NK-92 (cell line): ENCODE data around the gene DMD.
"Not testable (repeated sequence)": the region's sequence is repeated elsewhere in the genome, so short reads cannot be mapped to it uniquely, and the experiment has no call there.

Experiments used
- DNase-seq: peaks from one replicate; lab custom pipeline; 2025; ENCODE audit not compliant: unreplicated experiment; lab: John Stamatoyannopoulos, UW

The DMD gene

DNA sequence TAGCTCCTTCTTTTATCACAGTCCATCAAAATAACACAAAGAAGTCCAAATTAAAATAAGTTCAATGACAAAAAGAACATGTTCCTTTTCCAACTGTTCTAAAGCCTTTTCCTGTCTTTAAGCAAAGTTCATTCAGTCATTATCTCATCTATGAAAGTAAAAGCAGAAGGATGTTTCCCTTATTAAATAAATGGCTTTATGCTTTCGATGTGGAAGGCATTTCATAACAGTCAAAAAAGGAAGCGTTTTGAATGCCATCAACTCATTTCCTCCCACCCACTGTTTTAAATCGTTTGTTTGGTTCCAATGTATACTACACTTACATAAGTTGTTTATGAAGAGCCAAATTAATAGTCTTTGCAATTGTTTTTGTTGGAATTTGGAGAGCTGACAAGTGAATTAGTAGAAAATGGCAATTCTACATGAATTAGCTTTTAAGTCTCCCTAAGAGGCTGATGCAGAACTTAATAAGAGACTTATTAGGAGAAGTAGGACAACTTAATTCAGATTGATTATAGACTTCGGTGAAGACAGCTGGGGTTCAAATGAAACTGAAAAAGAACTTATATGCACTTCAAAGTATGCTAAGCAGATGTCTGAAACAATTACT lies 1746.9 kb downstream of the DMD start:
- DNase-seq, result no peak

DNA sequence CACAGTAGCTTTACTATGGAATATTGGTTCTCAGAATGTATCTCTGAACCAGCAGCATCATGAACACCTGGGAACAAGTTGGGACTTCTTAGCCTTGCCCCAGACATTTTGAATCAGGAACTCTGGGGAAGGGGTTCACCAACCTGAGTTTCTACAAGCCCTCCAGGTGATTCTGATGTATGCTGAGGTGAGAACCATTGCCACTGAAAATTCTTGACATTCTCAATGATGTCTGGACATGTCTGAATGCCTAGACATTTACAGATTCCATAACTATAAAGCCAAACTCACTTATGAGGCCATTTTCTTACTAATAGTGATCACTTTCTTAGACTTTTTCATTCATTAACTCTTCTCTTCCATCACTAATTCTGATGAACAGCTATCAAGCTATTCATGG lies 1750.1 kb downstream of the DMD start:
- DNase-seq, result no peak

DNA sequence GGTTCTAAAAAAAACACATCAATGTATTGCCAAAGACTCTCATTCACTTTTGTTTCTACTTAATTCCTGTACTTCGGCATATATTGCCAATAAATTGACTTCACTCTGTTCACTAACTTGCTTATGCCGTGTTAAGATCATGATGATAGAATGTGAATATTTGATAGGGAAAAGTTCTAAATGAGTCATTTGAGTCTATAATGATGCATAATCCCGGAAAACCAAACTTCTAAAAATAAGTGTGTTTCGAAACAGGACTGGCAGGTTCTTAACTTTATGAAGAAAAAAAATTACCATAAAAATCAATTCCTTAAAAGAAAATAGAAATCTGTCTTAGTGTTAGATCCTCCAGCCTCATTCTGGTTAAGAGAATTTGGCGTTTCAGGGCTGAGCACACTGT lies 1752.0 kb downstream of the DMD start:
- no peak for DNase-seq

DNA sequence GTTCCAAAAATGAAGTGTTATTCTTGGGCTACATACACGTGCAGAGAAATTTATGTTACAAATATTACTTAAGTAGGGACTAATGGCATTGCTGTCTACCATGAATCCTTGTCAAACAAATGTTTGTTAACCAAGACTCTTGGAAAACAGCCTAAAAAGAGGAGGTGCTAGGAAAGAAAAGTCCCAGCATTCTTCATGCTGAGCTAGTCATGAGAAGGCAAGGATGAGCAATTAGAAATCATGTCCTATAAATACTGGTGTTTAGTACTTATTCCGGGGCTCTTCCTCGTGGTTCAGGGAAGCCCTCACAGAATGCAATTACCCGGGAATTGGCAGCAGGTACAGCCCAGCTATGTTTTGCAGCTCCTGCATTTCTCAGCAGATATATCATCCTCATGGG lies 1761.4 kb downstream of the DMD start:
- DNase-seq, result no peak

DNA sequence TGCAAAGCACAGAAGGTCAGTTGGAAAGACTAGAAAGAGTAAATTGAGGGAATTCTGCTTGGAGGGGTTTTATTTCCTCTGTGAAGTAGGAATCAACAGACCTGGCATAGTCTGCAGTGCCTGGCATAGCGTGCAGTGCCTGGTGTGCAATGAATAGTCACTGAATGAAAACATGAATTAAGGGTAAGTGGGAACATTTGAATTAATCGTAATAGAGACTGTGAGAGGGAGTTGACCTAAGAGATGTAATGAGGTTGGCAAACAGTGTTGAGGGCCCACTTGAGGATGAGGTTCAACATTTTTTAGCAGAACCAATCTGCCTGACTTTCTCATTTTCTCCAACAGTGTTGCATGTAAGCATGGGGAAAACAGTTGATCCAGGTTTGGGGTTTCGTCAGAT lies 1762.3 kb downstream of the DMD start:
- DNase-seq, result no peak

DNA sequence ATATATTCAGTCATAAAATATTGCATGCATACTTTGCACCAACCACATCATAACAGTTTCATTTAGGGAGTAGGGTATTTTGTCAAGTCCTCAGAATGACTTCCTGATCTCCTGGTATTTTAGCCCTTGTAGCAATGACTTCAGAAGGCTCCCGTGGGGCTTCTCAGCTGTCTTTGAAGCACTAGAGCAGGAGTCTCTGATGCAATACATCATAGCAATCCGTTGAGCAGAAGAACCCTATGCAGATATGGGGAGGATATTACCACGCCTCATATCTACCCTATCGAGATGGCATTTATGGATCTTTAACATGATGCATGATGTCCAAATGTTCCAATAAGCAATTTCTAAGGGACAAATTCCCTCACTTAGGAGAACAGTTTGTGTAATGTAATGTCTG lies 1765.8 kb downstream of the DMD start:
- DNase-seq, result no peak

DNA sequence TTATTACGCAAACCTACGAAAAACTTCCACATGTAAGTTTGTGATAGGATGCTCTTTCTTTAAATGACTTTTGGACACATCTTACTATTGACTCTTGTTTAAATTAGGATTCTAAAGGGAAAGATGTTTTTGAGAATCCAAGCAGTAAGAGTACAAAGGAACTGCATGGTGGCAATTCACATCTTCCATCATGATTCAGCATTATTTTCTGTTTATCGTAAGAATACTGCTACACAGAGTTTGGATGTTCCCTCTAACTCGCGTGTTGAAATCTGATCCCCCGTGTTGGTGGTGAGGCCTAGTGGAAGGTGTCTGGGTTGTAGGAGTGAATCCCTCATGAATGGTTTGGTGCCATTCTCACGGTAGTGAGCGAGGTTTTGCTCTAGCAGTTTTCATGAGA lies 1767.7 kb downstream of the DMD start:
- DNase-seq, result no peak

DNA sequence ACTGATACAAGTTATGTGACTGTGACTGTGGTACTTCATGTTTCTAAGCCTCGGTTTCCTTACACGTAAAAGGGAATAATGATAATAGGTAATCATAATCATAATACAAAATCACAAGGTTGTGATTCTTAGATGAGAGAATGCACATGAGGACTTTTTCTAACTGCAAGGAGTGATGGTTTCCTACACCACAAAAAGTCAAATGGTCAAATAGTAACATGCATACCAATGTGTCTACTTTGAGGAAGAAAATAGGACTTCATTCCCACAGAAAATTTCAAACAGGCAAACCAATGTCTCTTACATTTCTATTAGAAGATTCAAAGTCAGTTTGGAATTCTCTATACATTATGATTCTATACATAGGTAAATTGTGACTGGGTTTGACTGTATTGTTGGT lies 1770.8 kb downstream of the DMD start:
- DNase-seq, result no peak

DNA sequence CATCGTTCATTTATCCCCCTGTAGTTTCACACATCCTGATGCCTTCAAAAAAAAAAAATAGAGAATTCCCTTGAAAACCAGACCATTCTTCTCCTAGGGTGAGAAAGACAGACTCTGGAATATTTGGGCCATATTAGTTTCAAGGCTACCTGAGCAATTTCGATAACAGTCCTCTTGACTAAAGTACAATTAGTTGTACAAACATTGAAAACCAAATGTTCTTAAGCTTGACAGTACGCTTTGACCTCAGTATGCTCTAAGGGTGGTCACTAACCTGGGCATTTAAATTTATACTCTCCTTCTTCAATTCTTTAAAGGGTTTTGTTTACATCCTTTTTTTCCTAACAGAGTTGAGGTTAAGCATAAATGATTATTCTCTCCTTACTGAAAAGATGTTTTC lies 1774.9 kb downstream of the DMD start:
- no peak for DNase-seq

DNA sequence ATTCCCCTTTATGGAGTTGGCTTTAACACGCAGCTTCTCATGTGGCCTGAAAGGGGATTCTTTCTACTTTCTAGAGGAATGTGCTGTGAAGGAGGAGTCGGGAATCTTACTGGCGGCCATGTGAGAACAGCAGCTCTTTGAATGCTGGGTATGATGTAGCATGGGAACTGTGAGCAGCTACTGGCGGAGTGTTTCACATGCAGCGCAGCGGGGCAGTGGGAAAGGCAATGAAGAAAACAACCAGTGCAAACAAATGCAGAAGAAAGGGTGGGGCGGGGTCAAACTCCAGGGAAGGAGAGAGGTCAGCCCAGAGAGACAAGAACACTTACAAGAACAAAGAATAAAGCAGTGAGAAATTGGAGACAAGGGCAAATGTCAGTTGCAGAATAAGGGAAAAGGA lies 1775.8 kb downstream of the DMD start:
- no peak for DNase-seq

DNA sequence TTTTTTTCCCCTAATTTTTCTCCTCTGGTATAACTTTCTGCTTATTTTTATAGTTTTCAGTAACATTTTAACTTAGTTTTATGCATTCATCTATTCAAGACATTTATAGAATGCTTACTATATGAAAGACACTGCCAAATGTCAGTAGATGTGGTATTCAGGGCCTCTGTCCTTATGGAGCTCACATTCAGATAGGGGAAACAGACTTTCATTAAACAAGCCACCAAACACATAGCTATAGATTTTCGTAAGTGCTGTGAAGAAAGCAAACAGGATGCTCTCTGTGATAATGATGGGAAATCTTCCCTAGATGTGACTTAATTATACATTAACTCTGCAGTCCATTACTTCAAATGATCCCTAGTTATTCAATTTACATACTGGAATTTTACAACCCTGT lies 1777.5 kb downstream of the DMD start:
- DNase-seq, result no peak

DNA sequence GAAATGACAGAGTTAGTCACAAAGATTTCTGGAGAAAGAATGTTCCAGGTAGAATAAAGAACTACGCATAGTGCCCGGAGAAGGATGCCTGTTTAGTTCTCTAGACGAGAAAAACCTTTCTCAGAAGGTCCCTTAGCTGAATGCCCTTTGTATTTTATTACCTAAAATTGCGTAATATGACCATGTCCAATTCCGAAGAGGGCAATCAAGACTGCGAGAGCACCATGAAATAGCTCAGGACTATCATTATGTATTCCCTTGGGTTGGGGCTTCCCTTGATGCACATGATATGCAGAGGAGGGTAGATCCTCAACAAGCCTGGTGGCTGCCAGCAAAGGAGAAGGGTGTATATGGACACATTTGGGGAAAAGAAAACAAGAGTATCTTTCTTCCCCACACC lies 1781.4 kb downstream of the DMD start:
- DNase-seq, result no peak

DNA sequence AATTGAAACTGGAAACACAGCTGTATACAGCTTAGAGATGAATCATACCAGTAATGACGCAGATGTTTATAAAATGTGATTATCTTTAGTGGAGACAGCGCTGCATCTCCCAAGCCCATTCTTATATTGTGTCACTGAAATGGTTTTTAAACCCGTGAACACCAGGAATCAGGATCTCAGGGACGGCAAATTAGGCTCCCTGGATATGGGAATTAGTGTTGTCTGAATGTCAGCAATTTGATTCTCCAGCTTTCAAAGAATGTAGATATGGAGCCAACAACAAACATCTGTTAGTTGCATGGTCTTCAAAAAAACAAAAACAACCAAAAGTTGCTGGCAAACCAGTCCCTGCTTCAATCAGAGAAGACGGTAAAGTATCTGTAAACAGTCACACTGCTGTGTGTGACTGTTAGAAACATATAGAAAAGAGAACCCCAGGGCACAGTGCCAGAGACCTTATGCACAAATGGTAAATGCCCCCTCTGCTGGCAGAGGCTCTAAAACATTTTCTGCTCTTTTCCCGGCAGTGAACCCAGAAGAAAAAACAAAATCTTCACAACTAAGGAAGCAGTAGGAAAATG lies 1787.7 kb downstream of the DMD start:
- no peak for DNase-seq

DNA sequence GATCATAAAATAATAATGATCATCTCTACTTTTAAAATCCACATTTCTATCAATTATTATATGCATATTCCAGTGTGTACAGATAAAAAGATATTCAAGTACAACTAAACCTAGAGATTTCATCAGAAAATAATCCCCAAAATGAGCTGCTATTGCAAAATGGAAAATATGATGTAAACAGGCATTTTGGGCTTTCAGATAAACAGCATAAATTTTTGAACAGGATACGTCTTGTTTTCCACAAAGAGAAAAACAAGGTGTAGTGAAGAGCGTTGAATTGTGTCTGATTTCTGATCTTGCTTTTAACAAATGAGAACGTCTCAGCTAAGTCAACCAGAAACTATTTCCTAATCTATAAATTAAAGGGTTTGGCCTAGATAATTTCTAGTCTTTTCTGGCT lies 1789.9 kb downstream of the DMD start:
- DNase-seq, result no peak

DNA sequence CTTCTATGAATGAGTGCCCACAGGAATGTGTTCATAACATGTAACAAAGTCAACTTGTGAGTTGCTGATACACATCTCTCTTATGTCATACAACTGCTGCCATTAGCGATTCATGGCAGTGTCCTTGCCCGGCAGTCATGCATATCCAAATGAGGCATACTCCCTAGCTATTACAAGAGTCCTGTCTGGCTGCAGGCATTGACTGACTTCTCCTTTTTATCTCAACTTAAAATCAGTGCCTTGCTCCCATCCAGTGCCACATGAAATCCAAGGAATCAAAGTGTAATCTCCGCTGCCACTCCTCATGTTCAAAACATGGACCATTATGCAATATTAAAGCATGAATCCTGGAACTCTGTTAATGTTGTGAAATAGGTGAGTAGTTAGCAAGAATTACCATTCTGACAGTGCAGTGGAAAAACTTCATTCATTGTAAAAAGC lies 1790.6 kb downstream of the DMD start:
- no peak for DNase-seq

DNA sequence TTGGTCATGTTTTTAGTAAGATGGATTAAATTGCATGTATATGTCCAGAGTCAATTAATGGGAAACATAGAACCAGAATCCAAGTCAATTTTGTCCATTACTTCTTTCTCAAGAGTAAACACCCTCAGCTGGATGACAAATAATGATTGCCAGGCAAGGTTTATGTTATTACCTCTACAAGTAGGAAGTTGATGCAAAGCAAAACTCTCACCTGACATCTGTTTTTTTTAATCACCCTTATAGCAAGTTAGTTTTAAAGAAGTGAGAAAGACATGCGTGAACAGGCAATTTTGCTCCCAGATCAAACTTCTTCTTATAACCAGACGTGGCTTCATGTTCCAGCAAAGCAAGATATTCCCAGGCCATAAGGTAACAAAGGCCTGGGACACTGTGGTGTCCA lies 1791.0 kb downstream of the DMD start:
- no peak for DNase-seq

DNA sequence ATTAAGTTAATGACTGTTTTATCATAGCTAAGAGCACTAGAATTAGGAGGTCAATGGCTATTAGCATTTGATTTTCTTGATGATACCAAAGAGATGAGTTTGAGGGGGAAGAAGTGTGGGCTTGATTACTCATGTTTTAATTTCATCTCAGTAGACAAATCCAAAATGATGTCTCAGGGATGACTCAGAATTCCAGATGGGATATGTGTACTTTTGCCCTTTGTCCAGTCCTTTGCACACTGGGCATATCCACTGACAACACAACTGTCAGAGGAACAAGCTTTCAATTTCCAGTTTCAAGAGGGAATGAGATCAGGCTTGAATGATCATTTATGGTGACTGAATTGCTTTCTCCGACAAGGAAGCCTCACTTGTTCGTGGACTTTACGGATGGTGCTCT lies 1814.2 kb downstream of the DMD start:
- no peak for DNase-seq

DNA sequence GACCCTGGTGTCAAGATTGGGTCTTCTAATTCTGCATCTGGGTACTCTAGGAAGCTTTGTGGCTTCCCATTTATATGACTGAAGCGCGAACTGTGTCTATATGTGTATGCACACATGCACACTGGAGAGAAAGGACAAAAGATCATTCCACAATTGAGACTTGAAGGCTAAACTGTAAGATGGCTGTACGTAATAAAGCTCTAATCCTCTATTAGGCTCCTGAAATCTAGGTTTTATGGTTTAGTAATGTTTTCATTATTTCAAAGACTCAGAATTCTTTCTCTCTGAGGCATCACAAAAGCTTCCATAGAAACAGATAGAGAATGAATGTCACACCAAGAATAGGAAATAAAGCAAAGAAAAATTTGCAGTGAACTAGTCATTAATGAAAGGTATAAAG lies 1818.8 kb downstream of the DMD start:
- DNase-seq, result no peak

DNA sequence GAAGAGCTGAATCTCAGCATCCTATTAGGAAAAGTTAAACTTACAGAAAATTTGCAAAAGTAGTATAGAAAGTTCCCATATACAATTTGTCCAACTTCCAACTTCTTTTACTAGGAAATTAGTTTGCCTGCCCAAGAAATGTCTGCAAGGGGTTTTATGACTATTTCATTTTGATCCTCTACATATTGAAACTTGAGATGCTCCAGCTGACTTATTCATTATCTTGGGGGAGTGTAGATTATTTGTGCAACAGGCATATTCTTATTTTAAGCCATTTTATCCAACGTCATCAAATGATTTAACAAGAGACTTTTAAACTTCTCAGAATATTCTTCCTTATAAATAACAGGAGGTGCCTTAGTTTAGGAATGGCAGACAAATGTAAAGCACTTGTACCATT lies 1822.4 kb downstream of the DMD start:
- DNase-seq, result no peak

DNA sequence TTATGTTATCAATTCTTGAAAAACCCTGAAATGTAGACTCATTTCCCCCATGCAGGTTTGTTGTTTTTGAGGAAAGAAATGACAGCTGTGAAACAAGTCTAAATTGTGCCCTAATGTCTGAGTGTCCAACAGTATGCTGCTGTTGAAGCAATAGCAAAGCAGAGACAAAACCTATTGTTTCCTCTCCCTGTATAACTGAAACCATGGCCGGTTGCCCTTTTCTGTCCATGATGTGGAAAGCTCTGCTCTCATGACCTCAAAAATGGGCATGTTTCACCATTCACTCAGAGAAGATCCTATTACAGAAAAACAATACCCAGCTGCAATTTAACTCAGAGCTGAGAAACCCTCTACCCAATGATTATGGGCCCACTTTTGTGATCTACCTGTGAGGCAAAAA lies 1826.9 kb downstream of the DMD start:
- no peak for DNase-seq

DNA sequence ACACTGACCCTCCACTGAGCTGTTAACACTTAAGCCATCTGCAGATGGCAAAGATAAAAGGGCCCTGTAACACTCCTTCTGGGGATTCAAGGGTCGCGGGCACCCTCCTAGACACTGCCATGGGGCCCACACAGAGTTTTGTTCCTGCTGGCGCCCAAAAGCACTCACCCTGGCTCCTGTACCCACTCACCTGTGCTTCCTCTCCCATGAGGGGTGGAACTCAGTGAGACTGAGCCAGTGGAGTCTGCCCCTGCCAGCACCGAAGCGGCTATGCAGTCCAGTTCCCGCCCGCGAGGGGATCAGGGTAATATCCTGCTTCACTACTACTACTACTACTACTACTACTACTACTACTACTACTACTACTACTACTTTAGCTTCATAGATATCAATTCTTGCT lies 1827.4 kb downstream of the DMD start:
- DNase-seq, result no peak

DNA sequence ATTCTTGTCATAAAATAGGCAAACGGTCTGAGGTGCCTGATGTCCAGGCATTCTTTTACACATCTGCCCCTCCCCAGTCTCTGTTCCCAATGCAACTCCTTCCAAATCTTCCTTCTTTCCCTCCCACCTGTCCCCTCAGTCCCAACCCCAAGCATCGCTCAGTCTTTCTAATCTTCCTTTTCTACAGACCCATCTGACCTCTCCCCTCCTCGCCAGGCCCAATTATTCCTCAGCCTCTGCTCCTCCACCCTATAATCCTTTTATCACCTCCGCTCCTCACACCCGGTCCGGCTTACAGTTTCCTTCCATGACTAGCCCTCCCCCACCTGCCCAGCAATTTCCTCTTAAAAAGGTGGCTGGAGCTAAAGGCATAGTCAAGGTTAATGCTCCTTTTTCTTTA lies 1832.4 kb downstream of the DMD start:
- not testable (repeated sequence) for DNase-seq

DNA sequence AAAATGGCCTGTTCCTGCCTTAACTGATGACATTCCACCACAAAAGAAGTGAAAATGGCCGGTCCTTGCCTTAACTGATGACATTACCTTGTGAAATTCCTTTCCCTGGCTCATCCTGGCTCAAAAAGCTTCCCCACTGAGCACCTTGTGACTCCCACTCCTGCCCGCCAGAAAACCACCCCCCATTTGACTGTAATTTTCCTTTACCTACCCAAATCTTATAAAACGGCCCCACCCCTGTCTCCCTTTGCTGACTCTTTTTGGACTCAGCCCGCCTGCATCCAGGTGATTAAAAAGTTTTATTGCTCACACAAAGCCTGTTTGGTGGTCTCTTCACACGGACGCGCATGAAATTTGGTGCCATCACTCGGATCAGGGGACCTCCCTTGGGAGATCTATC lies 1833.5 kb downstream of the DMD start:
- not testable (repeated sequence) for DNase-seq
